ENCODE measurements around the gene RTBDN. TPM values are rescaled to one million over a fixed set of nuclear protein-coding genes. Genes with fewer than 3 reads are reported as not detected.

Gene RTBDN
- polyA plus RNA-seq, 1 of the 3 experiments (the other 2 are of a cell fraction), result 0.72 TPM

DNA sequence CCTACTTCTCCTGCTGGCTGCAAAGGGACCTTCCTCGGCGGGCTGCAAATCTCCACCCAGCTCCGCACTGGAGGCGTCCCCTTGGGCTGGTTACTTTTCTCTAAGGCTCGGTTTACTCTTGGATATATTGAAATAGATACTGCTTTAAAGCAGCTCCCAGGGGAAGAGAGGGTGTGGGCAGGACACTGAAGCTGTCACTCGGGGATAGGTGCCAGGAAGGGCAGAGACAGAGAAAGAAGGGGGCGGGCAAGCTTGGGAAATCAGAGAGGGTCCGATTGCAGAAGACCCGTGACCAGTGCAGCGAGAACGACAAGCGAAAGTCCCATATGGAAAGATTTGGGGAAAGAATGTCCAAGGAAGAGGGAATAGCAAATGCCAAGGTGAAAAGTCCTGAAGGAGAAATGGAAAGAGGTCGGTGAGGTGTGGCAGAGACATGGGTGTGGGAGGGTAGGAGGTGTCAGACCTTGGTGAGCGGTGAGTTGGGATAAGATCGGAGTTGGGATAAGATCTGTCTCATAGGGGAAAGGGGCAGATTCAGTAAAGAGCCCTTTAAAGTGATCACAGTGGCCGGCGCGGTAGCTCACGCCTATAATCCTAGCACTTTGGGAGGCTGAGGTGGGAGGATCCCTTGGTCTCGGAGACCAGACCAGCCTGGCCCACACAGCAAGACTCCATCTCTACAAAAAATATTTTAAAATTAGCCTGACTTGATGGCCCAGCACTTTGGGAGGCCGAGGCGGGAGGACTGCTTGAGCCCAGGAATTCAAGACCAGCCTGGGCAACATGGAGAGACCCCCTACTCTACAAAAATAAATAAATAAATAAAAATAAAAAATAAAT, 31.9 kb downstream of the RTBDN start:
- H2AFZ ChIP-seq (ENCODE audit: low read depth), result peak overlapping the region; percentile 98
- H3K4me3 ChIP-seq (ENCODE audit: low read depth in 2 of 2, low read length in 1 of 2), result peak overlapping the region; percentile 74 to 95
- no peak for DNase-seq
- ChIA-PET POLR2A (interaction anchor here (0.8 to 2.6 kb wide), 3 partner anchors 10 to 35 kb away, joined by 3 to 20 read pairs (median 3); partner anchors contain the start of gene JUNB), CTCF (interaction anchor here (0.6 to 17.1 kb wide), 9 partner anchors 9 to 65 kb away, joined by 3 to 447 read pairs (median 7); partner anchors contain the start of genes HOOK2 and JUNB)
- no peaks in the 10 kb centered on the region for H3K9me3 ChIP-seq
- H3K4me2 ChIP-seq, result peak overlapping the region; percentile 100
- H4K20me1 ChIP-seq (ENCODE audit: insufficient read depth), result no peaks in the 10 kb centered on the region
- peak overlapping the region; percentile 32 for H3K9ac ChIP-seq
- no peaks in the 10 kb centered on the region for H3K9me2 ChIP-seq
- H3K27ac ChIP-seq (ENCODE audit: low read depth in 2 of 2, low read length in 1 of 2), result peak overlapping the region in 1 of 2 experiments; percentile 74; a peak in 1 of 4 replicates
- peaks cover 19% of the 10 kb centered on the region for H3K79me2 ChIP-seq (ENCODE audit: insufficient read depth)
- peaks cover 11% of the 10 kb centered on the region for H3F3A ChIP-seq (replicated peaks; ENCODE audit: insufficient read depth)
- 51% methylated on average over 22 of the region's 22 CpGs for WGBS (ENCODE audit: low lambda C conversion rate)
- H3K27me3 ChIP-seq (ENCODE audit: insufficient read depth), result no peaks in the 10 kb centered on the region
- H3K4me1 ChIP-seq (ENCODE audit: control insufficient read depth in 1 of 2, insufficient read depth in 2 of 2, low read depth in 1 of 2, low read length in 1 of 2), result peaks cover 8 to 29% of the 10 kb centered on the region in 2 experiments; a peak in 1 of 4 replicates
- peaks cover 4 to 8% of the 10 kb centered on the region in 2 experiments for H3K36me3 ChIP-seq (replicated peaks in 1 of 2; ENCODE audit: control insufficient read depth in 1 of 2, insufficient read depth in 2 of 2, low read length in 1 of 2)
- TF ChIP-seq RCOR1 (IDR thresholded peaks at IDR 0.05; ENCODE audit: low read length), result no peak
- no peak for TF ChIP-seq MEF2A (IDR thresholded peaks at IDR 0.05; ENCODE audit: borderline replicate concordance, low read depth)
- TF ChIP-seq MXI1 (IDR thresholded peaks at IDR 0.05; ENCODE audit: low read depth, low read length), result no peak; the same call in 1 of the 2 replicates
- TF ChIP-seq, protein P1, sequence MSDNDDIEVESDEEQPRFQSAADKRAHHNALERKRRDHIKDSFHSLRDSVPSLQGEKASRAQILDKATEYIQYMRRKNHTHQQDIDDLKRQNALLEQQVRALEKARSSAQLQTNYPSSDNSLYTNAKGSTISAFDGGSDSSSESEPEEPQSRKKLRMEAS (IDR thresholded peaks at IDR 0.05; ENCODE audit: low read depth), result no peak
- TF ChIP-seq, protein P2, sequence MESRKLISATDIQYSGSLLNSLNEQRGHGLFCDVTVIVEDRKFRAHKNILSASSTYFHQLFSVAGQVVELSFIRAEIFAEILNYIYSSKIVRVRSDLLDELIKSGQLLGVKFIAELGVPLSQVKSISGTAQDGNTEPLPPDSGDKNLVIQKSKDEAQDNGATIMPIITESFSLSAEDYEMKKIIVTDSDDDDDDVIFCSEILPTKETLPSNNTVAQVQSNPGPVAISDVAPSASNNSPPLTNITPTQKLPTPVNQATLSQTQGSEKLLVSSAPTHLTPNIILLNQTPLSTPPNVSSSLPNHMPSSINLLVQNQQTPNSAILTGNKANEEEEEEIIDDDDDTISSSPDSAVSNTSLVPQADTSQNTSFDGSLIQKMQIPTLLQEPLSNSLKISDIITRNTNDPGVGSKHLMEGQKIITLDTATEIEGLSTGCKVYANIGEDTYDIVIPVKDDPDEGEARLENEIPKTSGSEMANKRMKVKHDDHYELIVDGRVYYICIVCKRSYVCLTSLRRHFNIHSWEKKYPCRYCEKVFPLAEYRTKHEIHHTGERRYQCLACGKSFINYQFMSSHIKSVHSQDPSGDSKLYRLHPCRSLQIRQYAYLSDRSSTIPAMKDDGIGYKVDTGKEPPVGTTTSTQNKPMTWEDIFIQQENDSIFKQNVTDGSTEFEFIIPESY (IDR thresholded peaks at IDR 0.05; ENCODE audit: borderline replicate concordance, low read depth), result no peak
- no peak for TF ChIP-seq FOXJ3 (CRISPR knock-in tag; IDR thresholded peaks at IDR 0.05)
- TF ChIP-seq JUND (IDR thresholded peaks at IDR 0.05), result no peak
- TF ChIP-seq, protein P3, sequence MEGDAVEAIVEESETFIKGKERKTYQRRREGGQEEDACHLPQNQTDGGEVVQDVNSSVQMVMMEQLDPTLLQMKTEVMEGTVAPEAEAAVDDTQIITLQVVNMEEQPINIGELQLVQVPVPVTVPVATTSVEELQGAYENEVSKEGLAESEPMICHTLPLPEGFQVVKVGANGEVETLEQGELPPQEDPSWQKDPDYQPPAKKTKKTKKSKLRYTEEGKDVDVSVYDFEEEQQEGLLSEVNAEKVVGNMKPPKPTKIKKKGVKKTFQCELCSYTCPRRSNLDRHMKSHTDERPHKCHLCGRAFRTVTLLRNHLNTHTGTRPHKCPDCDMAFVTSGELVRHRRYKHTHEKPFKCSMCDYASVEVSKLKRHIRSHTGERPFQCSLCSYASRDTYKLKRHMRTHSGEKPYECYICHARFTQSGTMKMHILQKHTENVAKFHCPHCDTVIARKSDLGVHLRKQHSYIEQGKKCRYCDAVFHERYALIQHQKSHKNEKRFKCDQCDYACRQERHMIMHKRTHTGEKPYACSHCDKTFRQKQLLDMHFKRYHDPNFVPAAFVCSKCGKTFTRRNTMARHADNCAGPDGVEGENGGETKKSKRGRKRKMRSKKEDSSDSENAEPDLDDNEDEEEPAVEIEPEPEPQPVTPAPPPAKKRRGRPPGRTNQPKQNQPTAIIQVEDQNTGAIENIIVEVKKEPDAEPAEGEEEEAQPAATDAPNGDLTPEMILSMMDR (IDR thresholded peaks at IDR 0.05), result no peak
- TF ChIP-seq, protein P4, sequence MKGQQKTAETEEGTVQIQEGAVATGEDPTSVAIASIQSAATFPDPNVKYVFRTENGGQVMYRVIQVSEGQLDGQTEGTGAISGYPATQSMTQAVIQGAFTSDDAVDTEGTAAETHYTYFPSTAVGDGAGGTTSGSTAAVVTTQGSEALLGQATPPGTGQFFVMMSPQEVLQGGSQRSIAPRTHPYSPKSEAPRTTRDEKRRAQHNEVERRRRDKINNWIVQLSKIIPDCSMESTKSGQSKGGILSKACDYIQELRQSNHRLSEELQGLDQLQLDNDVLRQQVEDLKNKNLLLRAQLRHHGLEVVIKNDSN (IDR thresholded peaks at IDR 0.05; ENCODE audit: borderline replicate concordance, low read depth), result no peak
- no peak for TF ChIP-seq ELF1 (IDR thresholded peaks at IDR 0.05)
- no peak for TF ChIP-seq TAF1 (IDR thresholded peaks at IDR 0.05; ENCODE audit: borderline replicate concordance, low read depth, low read length)
- TF ChIP-seq FOSL2 (IDR thresholded peaks at IDR 0.05; ENCODE audit: borderline replicate concordance, low read depth), result no peak
- TF ChIP-seq, protein P5, sequence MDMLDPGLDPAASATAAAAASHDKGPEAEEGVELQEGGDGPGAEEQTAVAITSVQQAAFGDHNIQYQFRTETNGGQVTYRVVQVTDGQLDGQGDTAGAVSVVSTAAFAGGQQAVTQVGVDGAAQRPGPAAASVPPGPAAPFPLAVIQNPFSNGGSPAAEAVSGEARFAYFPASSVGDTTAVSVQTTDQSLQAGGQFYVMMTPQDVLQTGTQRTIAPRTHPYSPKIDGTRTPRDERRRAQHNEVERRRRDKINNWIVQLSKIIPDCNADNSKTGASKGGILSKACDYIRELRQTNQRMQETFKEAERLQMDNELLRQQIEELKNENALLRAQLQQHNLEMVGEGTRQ (IDR thresholded peaks at IDR 0.05; ENCODE audit: borderline replicate concordance, low read depth, low read length), result no peak
- TF ChIP-seq, protein P6, sequence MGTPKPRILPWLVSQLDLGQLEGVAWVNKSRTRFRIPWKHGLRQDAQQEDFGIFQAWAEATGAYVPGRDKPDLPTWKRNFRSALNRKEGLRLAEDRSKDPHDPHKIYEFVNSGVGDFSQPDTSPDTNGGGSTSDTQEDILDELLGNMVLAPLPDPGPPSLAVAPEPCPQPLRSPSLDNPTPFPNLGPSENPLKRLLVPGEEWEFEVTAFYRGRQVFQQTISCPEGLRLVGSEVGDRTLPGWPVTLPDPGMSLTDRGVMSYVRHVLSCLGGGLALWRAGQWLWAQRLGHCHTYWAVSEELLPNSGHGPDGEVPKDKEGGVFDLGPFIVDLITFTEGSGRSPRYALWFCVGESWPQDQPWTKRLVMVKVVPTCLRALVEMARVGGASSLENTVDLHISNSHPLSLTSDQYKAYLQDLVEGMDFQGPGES (IDR thresholded peaks at IDR 0.05; ENCODE audit: low read depth, low read length), result no peak
- TF ChIP-seq NRF1 (IDR thresholded peaks at IDR 0.05; ENCODE audit: low read depth, low read length), result no peak
- no peak for TF ChIP-seq YY1 (IDR thresholded peaks at IDR 0.05; ENCODE audit: low read depth)
- no peak for TF ChIP-seq CHD2 (IDR thresholded peaks at IDR 0.05; ENCODE audit: low read length, partially characterized antibody)
- no peak for TF ChIP-seq RXRA (IDR thresholded peaks at IDR 0.05; ENCODE audit: borderline replicate concordance, low read depth)

Measured in SK-N-SH (cell line).